ENCODE data around the gene SLC43A2. TPM values are rescaled to one million over a fixed set of nuclear protein-coding genes. Genes with fewer than 3 reads are reported as not detected.

SLC43A2 gene
- total RNA-seq: 7.1 and 12.1 TPM in 2 replicates

GRCh38 chr17:1627982-1628855, at the start of gene SLC43A2:
SLC43A2 (minus strand) TSS chr17:1628834; CDS start chr17:1627874, 960 bp downstream.

GRCh38 chr17:1649844-1650501, 21.3 kb upstream of the SLC43A2 start, which contains the start of gene RILP:
RILP (minus strand) TSS chr17:1649866; CDS start chr17:1649804, 62 bp downstream.

GRCh38 chr17:1645207-1646171, 16.9 kb upstream of the SLC43A2 start, which contains the start of gene SCARF1:
SCARF1 (minus strand) TSS chr17:1645732; CDS start chr17:1645697, 35 bp downstream.

Other genes starting within 250 kb of the SLC43A2 start
- gene YWHAE, start 228.6 kb downstream of the SLC43A2 start, total RNA-seq: 1,104 and 1,339 TPM in 2 replicates
- gene CRK, start 172.6 kb downstream of the SLC43A2 start, total RNA-seq: 48.8 and 51.8 TPM in 2 replicates
- gene MYO1C, start 136.1 kb downstream of the SLC43A2 start, total RNA-seq: 105 and 110 TPM in 2 replicates
- 53.8 and 56.8 TPM in 2 replicates for gene INPP5K, start 112.2 kb downstream of the SLC43A2 start, total RNA-seq
- gene PITPNA, start 66.0 kb downstream of the SLC43A2 start, total RNA-seq: 19.8 and 21.2 TPM in 2 replicates
- gene SCARF1, start 16.9 kb upstream of the SLC43A2 start, total RNA-seq: 0.30 and 1.0 TPM in 2 replicates
- gene RILP, start 21.0 kb upstream of the SLC43A2 start, total RNA-seq: 7.1 and 13.8 TPM in 2 replicates
- 143 and 152 TPM in 2 replicates for gene PRPF8, start 56.0 kb upstream of the SLC43A2 start, total RNA-seq
- gene TLCD2, start 81.5 kb upstream of the SLC43A2 start, total RNA-seq: 1.0 TPM in 2 replicates
- 15.9 and 17.7 TPM in 2 replicates for gene WDR81, start 95.9 kb upstream of the SLC43A2 start, total RNA-seq
- gene SERPINF2, start 114.0 kb upstream of the SLC43A2 start, total RNA-seq: under 0.01 TPM in 1 of 2 replicates, not detected in the other
- gene SERPINF1, start 133.2 kb upstream of the SLC43A2 start, total RNA-seq: 146 and 153 TPM in 2 replicates
- 4.2 and 5.5 TPM in 2 replicates for gene SMYD4, start 201.1 kb upstream of the SLC43A2 start, total RNA-seq
- 27.1 and 31.4 TPM in 2 replicates for gene RPA1, start 201.2 kb upstream of the SLC43A2 start, total RNA-seq

Measured in bronchus fibroblast of lung (primary cell).